Hair follicular keratinocyte (primary cell): ENCODE results near the gene SYNE4. TPM values are rescaled to one million over a fixed set of nuclear protein-coding genes. Genes with fewer than 3 reads are reported as not detected.

Experiments used
- total RNA-seq: library from RNA; depleted of rRNA; stranded (reverse); fragments of >200 nt; gene quantifications from 2 replicates; pipeline ENCODE4 v1.2.3, GENCODE V29; 2015

The SYNE4 gene, protein sequence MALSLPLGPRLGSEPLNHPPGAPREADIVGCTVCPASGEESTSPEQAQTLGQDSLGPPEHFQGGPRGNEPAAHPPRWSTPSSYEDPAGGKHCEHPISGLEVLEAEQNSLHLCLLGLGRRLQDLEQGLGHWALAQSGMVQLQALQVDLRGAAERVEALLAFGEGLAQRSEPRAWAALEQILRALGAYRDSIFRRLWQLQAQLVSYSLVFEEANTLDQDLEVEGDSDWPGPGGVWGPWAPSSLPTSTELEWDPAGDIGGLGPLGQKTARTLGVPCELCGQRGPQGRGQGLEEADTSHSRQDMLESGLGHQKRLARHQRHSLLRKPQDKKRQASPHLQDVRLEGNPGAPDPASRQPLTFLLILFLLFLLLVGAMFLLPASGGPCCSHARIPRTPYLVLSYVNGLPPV
- total RNA-seq, result 0.23 and 1.4 TPM in 2 replicates

DNA sequence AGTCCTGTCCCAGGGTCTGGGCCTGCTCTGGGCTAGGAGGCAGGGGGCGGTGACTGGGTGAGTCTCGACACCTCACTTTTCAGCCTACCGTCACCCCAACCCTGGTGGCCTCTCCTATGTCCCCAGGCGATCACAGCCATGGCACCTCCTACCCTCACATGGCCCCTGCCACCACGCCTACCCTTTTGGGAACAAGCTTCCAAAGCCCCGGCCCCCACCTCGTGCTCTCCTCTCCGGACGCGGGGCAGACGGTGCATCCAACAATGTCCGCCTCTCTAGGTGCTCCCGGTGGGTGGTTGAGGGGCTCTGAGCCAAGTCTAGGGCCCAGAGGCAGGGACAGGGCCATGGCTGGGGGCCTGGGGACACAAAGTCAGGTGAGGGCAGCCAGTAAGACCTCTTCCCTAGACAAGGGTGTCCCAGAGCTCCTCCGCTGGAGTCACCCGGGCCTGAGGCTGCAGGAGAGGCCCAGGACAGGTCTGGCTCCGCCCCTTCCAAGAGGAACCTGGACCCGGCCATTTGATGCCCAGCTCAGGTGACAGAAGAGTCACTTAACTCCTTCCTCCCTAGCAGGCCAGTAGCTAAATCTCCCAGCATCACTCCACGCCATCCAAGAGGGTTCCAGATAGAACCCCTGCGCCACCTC lies at the start of gene SYNE4:
Gene SYNE4 (minus strand): TSS at position 478 of the 643 bp plus-strand sequence. CDS start 132 bp downstream, at position 346.

DNA sequence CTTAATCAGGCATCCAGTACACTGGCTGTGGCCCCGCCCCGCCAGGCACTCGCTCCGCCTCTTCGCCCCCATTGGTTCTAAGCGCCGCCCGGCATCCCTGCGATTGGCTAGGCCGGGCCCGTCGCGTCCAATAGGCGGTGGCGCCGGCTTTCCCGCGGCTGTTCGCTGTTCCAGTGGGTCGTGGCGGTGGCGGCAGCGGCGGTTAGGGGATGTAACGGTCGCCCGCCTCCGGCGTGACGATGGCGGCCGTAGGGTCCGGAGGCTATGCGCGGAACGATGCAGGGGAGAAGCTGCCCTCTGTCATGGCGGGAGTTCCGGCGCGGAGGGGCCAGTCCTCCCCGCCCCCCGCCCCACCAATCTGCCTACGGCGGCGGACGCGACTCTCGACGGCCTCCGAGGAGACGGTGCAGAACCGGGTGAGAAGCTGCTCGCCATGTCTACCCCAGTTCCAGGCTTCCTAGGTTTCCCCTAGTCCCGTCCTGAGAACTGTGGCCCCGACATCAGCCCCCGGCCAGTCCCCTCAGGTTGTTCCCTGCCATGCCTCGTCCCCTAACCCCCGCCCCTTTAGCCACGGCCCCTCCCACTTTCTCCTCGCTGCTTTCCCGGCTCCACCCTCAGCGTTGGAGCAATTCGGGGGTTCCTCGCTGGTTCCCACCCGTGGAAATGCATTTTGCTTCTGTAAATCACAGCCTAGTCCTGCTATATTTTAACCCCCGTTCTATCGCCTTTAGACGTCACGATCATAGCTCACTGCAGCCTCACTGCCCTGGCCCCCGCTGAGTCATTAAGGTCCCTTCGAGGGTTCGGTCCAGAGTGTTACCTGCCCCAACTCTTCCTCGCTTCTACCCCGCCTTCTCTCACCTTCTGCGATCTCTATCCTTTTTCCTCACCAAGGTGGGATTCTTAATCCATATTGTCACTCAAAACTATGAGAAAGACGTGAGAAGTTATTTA lies 46.4 kb upstream of the SYNE4 start, which contains the start of gene WDR62:
Gene WDR62 (plus strand): TSS at position 165 of the 954 bp plus-strand sequence. CDS start 75 bp downstream, at position 240.

DNA sequence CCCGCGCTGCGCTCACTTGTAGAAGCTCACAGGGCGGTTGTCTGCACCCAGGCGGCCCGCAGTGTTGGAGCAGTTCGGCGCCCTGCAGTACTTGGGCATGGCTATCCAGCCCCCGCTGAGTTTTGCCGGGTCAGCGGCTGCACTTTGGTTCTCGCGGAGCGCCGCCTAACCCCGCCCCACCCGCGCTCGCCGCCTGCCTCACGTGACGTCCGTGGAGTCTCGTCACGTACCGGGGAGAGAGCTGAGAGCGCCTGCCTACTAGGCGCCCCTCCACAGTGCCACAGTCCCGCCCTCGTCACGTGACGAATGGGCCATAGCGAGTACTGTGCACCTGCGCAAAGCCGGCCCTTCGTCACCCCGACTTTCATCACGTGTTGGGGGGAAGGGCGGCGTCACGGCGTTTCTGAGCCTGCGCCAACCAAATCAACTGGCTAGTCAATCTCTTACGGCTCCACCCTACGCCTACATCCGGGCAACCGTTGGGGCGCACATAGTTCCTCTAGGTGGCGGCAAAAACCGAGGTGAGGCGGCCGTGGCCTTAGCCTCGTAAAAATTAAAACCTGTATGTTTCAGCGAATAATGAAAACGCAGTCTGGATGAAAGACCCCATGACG lies 45.6 kb upstream of the SYNE4 start, which contains the start of gene THAP8:
Gene THAP8 (minus strand): TSS at position 167 of the 614 bp plus-strand sequence. CDS start 68 bp downstream, at position 99.

DNA sequence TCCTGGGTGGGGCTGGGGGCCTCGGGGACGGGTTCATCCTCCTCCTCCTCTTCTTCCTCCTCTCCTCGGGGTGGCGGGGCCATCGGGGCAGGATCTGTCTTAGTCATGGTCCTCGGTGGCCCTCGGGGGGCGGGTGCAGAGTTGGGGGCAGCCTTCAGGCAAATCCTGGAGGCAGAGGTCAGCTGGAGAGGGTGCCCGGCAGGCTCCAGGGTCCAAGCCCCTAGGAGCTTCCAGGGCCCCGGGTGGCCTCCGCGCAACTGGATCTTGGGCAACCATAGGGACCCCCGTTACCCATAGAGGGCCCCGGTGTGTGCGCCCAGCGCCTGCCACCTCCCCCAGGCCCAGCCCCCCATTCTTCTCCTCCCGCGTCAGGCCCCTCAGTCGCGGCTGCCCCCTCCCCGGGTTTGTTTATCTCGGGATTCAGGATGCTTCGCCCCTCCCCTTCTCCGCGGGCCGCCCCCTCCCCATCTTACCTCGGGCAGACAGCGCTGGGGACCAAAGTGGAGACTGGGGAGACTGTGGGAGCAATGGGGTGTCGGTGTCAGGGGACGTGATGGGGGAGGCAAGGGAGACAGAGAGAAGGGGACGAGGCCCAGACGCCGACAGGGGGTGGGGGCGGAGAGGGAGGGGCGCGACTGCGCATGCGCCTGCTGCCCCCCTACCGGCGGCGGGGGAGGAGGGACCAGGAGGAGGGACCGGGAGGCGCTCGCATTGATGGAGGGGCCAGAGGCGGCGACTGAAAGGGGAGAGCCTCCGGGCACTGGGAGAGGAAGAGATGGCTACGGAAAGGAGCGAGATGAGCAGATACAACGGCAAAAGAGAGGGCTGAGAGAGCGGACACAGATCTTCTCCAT lies 23.9 kb upstream of the SYNE4 start, which contains the start of gene CLIP3:
Gene CLIP3 (minus strand): TSS at position 623 of the 854 bp plus-strand sequence. CDS start 516 bp downstream, at position 107.

DNA sequence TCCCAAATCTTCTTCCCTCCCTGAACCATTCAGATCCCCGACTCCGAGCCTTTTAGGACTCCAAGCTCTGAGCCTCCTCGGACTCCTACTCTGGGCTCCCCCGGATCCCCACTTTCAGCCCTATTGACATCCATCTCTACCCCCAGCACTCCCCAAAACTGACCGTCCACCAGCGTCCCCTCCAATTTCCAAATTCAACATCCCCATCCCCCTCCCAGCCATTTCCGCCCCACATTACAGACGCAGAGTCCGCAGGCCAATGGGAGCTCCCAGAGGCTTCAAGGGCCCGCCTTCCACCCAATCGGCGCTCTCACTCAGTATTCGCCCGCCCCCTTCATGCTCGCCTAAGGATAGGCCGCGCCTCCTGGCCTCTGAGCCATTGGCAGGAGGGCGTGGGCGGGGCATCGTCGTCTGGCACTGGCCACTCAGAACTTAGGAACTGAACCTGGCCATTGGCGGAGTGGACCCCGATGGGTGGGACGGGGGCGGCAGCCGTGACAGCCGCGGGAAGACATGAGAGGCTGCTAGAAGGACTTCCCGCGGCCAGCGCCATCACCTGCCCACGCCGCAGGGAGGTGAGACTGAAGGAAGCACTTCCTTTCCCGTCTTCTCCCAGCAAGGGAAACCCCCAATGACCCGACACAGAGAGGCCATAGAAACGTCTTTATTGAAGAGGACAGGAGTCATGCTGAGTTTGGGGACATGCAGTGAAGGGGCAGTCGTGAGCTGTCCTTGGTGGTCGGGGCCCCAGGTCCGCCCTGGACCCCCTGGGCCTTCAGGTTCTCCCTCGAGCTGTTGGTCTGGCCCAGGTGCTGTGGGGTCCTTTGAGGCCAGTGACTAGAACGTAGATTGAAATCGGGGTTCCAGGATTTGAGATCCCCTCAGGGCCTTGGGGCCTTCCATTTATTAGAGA lies 5.7 kb upstream of the SYNE4 start, which contains the start of gene ALKBH6:
Gene ALKBH6 (minus strand): TSS at position 202 of the 913 bp plus-strand sequence. CDS start 816 bp downstream, outside the sequence.

DNA sequence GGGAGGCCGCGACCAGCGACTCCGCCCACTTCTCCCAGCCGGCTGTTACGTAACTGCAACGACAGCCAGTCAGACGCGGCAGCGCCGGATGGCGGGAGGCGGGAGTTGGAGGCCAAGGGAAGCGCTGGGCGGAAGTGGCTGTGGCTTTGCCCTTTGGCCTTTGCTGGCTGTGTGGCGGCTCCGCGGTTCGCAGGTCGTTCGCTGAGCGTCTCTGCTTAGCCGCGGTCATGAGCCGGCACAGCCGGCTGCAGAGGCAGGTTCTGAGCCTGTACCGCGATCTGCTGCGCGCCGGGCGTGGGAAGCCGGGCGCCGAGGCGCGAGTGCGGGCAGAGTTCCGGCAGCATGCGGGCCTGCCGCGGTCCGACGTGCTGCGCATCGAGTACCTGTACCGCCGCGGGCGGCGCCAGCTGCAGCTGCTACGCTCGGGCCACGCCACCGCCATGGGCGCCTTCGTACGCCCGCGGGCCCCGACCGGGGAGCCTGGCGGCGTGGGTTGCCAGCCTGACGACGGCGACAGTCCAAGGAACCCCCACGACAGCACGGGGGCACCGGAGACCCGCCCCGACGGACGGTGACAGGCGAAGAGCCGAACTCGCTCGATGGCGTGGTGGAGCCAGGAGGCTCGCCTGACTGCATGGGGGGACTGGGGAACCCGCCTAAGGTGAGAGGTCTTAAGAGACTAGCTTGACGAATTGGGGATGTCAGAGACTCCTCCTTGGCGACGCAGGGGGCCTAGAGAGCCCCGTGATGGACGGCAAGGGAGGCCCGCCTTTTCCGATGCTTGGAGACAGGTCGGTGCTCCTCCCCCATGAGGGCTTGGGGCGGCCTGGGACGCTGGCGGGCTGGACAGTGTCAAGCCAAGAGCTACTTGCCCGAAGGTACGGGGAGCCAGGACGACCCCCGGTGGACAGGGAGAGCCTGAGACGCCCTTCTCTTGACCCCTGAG lies 13.3 kb downstream of the SYNE4 start, which contains the start of gene SDHAF1:
Gene SDHAF1 (plus strand): TSS at position 141 of the 946 bp plus-strand sequence. CDS start 87 bp downstream, at position 228.

Other genes starting within 250 kb of the SYNE4 start
- gene ARHGAP33, start 233.2 kb downstream of the SYNE4 start, total RNA-seq, result 0.94 and 3.1 TPM in 2 replicates
- not detected in 2 replicates for gene PRODH2, start 196.0 kb downstream of the SYNE4 start, total RNA-seq
- not detected in 2 replicates for gene NPHS1, start 156.3 kb downstream of the SYNE4 start, total RNA-seq
- 0.08 and 0.23 TPM in 2 replicates for gene KIRREL2, start 151.9 kb downstream of the SYNE4 start, total RNA-seq
- gene APLP1, start 140.2 kb downstream of the SYNE4 start, total RNA-seq, result 0.42 and 2.0 TPM in 2 replicates
- gene NFKBID, start 108.3 kb downstream of the SYNE4 start, total RNA-seq, result 2.3 and 4.2 TPM in 2 replicates
- not detected in 2 replicates for gene HCST, start 106.3 kb downstream of the SYNE4 start, total RNA-seq
- not detected in 2 replicates for gene TYROBP, start 100.5 kb downstream of the SYNE4 start, total RNA-seq
- gene LRFN3, start 72.4 kb downstream of the SYNE4 start, total RNA-seq, result 9.1 and 12.7 TPM in 2 replicates
- 27.0 and 50.8 TPM in 2 replicates for gene SDHAF1, start 13.6 kb downstream of the SYNE4 start, total RNA-seq
- gene ALKBH6, start 5.4 kb upstream of the SYNE4 start, total RNA-seq, result 37.2 and 49.3 TPM in 2 replicates
- 0.49 and 1.0 TPM in 2 replicates for gene CLIP3, start 24.1 kb upstream of the SYNE4 start, total RNA-seq
- 2.6 and 8.1 TPM in 2 replicates for gene THAP8, start 45.5 kb upstream of the SYNE4 start, total RNA-seq
- 2.7 and 9.9 TPM in 2 replicates for gene WDR62, start 46.1 kb upstream of the SYNE4 start, total RNA-seq
- not detected in 2 replicates for gene OVOL3, start 102.3 kb upstream of the SYNE4 start, total RNA-seq
- 67.1 and 75.7 TPM in 2 replicates for gene POLR2I, start 106.1 kb upstream of the SYNE4 start, total RNA-seq
- gene TBCB, start 106.7 kb upstream of the SYNE4 start, total RNA-seq, result 238 and 277 TPM in 2 replicates
- gene CAPNS1, start 131.3 kb upstream of the SYNE4 start, total RNA-seq, result 290 and 371 TPM in 2 replicates
- gene COX7A1, start 143.6 kb upstream of the SYNE4 start, total RNA-seq, result not detected in 2 replicates
- 1.3 and 2.2 TPM in 2 replicates for gene ZNF565, start 205.9 kb upstream of the SYNE4 start, total RNA-seq
- 61.8 and 62.9 TPM in 2 replicates for gene ZNF146, start 206.3 kb upstream of the SYNE4 start, total RNA-seq